Measurements from ENCODE around the gene MAFG.

MAFG gene

DNA sequence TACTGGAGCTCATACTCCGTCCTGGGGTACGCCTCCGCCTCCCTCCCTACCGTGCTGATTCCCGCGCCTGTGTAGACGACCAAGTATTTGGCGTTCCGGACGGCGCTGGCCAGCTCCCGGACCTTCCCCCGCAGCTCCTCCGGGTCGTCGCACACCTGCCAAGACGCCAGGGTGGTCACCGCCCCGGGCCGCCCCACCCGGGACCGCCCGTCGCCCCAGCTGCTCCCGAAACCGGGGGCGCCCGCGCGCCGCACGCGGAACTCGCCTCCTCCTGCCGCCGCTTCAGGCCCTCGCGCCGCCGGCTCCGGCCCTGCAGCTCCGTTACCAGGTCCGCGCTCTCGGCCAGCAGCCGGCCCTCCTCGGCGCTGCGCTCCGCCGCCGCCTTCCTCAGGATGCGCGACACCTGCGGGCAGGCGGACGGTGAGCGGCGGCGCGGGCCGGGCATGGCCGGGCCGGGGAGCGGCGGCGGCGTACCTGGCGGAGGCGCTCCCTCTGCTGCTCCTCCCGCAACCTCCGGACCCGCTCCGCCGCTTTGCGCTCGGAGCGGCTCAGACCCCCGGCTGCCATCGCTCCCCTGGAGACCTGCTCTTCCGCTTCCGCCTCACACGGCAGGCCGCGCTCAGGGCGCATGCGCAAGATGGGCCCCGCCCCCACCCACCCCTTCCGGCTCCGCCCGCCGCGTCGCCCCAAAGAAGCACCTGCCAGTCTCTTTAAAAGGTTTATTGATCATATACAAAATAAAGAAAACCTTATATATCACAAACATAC, 9.8 kb downstream of the MAFG start, which contains the start of gene SIRT7:
SIRT7 (minus strand) TSS at position 612 of the 768 bp plus-strand sequence; CDS start at position 567, 45 bp downstream.
- no peaks in the 10 kb centered on the region for H3K9me3 ChIP-seq (ENCODE audit: control insufficient read depth, insufficient read depth, low read length)
- no peaks in the 10 kb centered on the region for H3K27me3 ChIP-seq (ENCODE audit: control insufficient read depth, insufficient read depth, low read length)
- peaks cover 8% of the 10 kb centered on the region for H3K4me1 ChIP-seq (ENCODE audit: control insufficient read depth, insufficient read depth, low read length)
- H3K4me3 ChIP-seq (ENCODE audit: low read depth, low read length): peak within 1 kb of the TSS; percentile 83
- peaks cover 71% of the 10 kb centered on the region for H3K36me3 ChIP-seq (ENCODE audit: control insufficient read depth, insufficient read depth, low read length)
- peak within 1 kb of the TSS; percentile 66 for H3K27ac ChIP-seq (ENCODE audit: low read depth, low read length)
- peak within 1 kb of the TSS; percentile 72 for H3K9ac ChIP-seq (ENCODE audit: low read depth, low read length)

DNA sequence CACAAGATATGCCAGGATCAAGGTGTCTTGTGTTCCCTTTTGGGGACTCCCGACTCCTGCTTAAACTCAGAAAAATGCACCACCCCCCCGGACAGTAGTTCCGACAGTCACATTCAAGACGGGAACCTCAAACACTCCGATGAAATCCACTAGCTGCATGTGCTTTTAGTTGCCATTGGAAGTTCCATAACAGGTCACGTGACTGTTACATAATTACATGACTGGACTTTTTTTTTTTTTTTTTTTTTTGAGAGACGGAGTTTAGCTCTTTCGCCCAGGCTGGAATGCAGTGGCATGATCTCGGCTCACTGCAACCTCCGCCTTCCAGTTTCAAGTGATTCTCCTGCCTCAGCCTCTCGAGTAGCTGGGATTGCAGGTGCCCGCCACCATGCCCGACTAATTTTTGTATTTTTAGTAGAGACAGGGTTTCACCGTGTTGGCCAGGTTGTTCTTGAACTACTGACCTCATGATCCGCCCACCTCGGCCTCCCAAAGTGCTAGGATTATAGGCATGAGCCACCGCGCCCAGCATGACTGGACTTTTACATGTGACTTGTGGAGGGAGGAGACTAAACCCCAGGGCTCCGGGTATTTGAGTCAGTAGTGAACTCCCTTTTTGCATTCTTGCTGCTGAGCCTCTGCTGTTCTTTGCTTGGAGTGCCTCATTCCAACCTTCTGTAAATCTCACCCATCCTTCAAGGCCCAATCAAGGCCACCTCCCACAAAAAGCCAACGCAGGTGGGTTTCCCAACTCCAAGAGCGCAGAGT, 11.1 kb downstream of the MAFG start:
- Histone ChIP-seq H3K27me3 (ENCODE audit: control insufficient read depth, insufficient read depth, low read length) (no peaks in the 10 kb centered on the region), H3K36me3 (ENCODE audit: control insufficient read depth, insufficient read depth, low read length) (peaks cover 64% of the 10 kb centered on the region), H3K4me1 (ENCODE audit: control insufficient read depth, insufficient read depth, low read length) (peaks cover 7% of the 10 kb centered on the region), H3K9ac (ENCODE audit: low read depth, low read length) (no peak overlapping the region), H3K27ac (ENCODE audit: low read depth, low read length) (no peak overlapping the region), H3K9me3 (ENCODE audit: control insufficient read depth, insufficient read depth, low read length) (no peaks in the 10 kb centered on the region), H3K4me3 (ENCODE audit: low read depth, low read length) (peak overlapping the region; percentile 83; the same call in 1 of the 2 replicates)

DNA sequence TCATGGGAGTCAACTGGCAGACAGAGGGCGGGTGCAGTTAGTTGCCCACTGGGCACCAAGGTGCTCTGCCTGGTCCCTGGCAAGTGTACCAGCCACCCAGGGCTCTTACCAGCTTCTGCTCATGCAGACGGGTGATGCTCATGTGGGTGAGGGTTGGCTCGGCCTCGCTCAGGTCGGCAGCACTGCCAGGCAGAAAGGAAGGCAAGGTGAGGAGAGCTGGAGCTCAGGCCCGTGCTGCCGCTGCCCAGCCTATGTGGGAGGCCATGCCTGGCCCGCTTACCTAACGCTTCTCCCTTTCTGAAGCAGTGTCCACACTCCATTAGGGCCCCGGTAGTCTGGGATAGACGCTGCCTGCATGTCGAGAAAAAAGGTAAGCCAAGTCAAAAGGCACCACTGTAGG, 12.2 kb downstream of the MAFG start:
- Histone ChIP-seq H3K4me1 (ENCODE audit: control insufficient read depth, insufficient read depth, low read length) (peaks cover 7% of the 10 kb centered on the region), H3K27me3 (ENCODE audit: control insufficient read depth, insufficient read depth, low read length) (no peaks in the 10 kb centered on the region), H3K9me3 (ENCODE audit: control insufficient read depth, insufficient read depth, low read length) (no peaks in the 10 kb centered on the region), H3K27ac (ENCODE audit: low read depth, low read length) (no peak overlapping the region), H3K4me3 (ENCODE audit: low read depth, low read length) (no peak overlapping the region), H3K9ac (ENCODE audit: low read depth, low read length) (no peak overlapping the region), H3K36me3 (ENCODE audit: control insufficient read depth, insufficient read depth, low read length) (peaks cover 54% of the 10 kb centered on the region)

DNA sequence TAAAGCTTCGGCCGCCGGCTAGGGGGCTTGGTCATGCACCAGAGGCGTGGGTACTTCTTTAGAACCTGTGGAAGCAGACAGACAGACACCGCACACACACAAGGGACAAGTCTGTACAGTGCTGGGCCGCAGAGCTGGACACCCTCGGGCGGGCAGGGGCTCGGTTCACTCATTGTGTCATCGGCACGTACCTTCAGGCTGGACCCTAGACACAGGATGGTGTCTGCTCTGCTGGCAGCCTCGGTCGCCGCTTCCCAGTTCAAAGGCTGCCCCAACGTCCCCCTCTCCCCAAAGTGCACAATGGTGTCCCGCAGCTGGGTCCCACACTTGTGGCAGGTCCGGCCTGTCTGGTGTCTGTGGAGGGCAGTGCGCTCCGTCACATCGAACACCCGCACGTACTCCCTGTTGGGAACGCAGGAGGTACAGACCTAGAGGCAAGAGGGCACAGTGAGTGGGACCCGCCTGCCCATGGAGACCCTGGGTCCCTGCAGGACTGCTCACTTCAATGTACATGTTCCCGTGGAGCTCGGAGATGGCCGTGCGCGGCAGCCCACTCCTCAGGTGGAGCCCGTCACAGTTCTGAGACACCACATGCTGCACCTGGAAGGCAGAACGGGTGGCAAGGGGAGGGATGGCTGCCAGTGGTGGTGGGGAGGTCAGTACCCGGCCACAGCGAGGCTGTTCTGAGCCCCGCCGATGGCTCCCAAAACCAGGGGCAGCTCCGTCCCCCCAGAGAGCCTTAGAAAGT, 13.3 kb downstream of the MAFG start:
- Histone ChIP-seq H3K4me3 (ENCODE audit: low read depth, low read length) (no peak overlapping the region), H3K9me3 (ENCODE audit: control insufficient read depth, insufficient read depth, low read length) (no peaks in the 10 kb centered on the region), H3K9ac (ENCODE audit: low read depth, low read length) (no peak overlapping the region), H3K27ac (ENCODE audit: low read depth, low read length) (no peak overlapping the region), H3K4me1 (ENCODE audit: control insufficient read depth, insufficient read depth, low read length) (peaks cover 11% of the 10 kb centered on the region), H3K36me3 (ENCODE audit: control insufficient read depth, insufficient read depth, low read length) (peaks cover 43% of the 10 kb centered on the region), H3K27me3 (ENCODE audit: control insufficient read depth, insufficient read depth, low read length) (no peaks in the 10 kb centered on the region)

DNA sequence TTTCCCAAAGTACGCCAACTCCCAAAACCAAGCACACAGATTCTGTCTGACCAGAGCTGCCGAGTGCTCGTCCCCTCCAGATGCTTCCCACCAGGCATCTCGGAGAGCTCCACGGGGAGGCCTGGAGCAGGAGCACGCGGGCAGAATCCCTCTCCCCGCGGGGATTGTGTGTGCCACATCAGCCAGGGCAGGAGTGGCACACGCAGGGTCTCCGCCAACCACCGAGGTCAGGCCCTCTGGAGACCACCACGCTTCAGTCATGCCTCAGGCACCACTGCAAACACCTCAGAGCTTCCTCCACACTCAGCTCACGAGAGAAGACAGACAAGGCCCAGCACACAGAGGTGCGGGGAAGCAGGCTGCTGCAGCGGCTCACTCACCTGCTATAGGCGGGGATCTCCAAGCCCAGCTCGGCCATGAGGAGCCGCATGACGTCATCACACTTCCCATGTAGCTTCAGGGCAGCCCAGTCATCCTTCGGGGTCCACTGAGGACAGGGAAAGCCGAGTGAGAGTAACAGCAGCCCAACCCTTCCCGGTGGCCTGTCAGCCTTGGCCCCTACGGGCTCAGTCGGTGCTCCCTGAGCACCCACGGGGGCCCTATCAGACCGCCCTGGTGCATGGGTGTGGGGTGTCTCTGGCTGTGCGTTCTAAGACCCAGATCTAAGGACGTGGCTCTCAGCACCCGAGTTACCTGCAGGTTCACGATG, 14.0 kb downstream of the MAFG start:
- Histone ChIP-seq H3K36me3 (ENCODE audit: control insufficient read depth, insufficient read depth, low read length) (peaks cover 41% of the 10 kb centered on the region), H3K9me3 (ENCODE audit: control insufficient read depth, insufficient read depth, low read length) (no peaks in the 10 kb centered on the region), H3K4me1 (ENCODE audit: control insufficient read depth, insufficient read depth, low read length) (peaks cover 11% of the 10 kb centered on the region), H3K4me3 (ENCODE audit: low read depth, low read length) (no peak overlapping the region), H3K9ac (ENCODE audit: low read depth, low read length) (no peak overlapping the region), H3K27me3 (ENCODE audit: control insufficient read depth, insufficient read depth, low read length) (no peaks in the 10 kb centered on the region), H3K27ac (ENCODE audit: low read depth, low read length) (no peak overlapping the region)

DNA sequence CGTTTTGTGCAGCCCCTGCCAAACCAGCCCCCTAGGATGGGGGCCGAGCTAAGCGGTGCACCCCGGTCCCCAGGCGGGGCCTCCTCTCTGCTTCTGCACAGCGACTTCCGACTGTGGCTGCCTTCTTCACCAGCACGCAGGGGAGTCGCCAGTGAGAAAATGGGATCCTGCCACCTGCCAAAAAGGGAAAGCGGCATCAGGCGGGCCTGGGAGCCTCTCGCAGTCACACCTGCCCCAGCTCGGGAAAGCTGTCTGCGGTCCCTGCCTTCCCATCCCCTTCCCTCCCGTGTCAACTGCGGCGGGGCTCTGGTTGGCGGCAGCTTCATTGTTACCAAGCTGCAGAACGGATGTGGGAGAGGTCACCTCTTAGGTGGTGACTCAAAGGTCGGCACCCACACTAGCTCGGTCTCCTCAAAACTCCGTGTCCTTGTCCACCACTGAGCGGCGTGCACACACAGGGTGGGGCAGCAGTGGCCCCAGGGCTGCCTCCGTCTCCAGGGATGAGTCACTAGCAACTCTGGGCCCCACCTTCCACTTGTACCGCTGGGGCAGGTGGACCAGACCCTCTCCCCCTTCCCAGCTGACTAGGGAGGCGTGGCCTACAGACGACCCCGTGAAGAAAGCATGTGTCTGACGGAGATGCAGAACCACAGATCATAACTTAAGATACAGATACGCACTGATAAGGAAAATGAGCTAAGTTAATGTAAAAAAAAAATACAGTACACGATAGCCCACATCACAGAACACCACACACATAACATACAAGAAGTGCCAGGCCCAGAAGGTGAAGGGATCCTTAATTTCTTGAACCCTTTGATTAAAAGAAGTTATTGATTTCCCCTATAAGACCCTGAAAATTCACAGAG, 14.9 kb downstream of the MAFG start:
- Histone ChIP-seq H3K4me1 (ENCODE audit: control insufficient read depth, insufficient read depth, low read length) (peaks cover 11% of the 10 kb centered on the region), H3K9ac (ENCODE audit: low read depth, low read length) (no peak overlapping the region)

DNA sequence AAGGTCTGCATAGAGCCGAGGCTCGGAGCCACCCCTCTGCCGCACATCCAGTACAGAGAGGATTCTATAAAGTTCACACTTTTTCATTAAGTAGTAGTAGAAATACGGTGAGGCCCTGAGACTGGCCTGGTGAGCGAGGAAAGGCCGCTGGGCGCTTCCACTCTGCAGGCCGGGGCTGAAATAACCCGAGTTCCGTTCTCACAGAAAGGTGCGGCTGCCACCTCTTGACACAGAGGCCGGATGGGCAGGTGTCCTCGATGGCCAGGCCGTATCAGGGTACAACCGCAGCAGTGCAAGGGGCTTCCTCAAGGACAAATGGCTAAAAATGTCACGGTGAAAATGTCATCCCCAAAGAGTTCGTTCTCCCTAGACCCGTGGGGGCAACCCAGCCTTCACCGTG, 15.6 kb downstream of the MAFG start:
- Histone ChIP-seq H3K9me3 (ENCODE audit: control insufficient read depth, insufficient read depth, low read length) (no peaks in the 10 kb centered on the region), H3K9ac (ENCODE audit: low read depth, low read length) (no peak overlapping the region), H3K4me1 (ENCODE audit: control insufficient read depth, insufficient read depth, low read length) (peaks cover 8% of the 10 kb centered on the region), H3K36me3 (ENCODE audit: control insufficient read depth, insufficient read depth, low read length) (peaks cover 48% of the 10 kb centered on the region), H3K27ac (ENCODE audit: low read depth, low read length) (peak overlapping the region; percentile 35), H3K4me3 (ENCODE audit: low read depth, low read length) (peak overlapping the region; percentile 51; the same call in 1 of the 2 replicates), H3K27me3 (ENCODE audit: control insufficient read depth, insufficient read depth, low read length) (no peaks in the 10 kb centered on the region)

More for the DNA sequence above, 14.9 kb downstream of the MAFG start:
- H3K9me3 ChIP-seq (ENCODE audit: control insufficient read depth, insufficient read depth, low read length): no peaks in the 10 kb centered on the region
- peaks cover 48% of the 10 kb centered on the region for H3K36me3 ChIP-seq (ENCODE audit: control insufficient read depth, insufficient read depth, low read length)
- H3K27ac ChIP-seq (ENCODE audit: low read depth, low read length): no peak overlapping the region
- H3K4me3 ChIP-seq (ENCODE audit: low read depth, low read length): no peak overlapping the region
- H3K27me3 ChIP-seq (ENCODE audit: control insufficient read depth, insufficient read depth, low read length): no peaks in the 10 kb centered on the region

DNA sequence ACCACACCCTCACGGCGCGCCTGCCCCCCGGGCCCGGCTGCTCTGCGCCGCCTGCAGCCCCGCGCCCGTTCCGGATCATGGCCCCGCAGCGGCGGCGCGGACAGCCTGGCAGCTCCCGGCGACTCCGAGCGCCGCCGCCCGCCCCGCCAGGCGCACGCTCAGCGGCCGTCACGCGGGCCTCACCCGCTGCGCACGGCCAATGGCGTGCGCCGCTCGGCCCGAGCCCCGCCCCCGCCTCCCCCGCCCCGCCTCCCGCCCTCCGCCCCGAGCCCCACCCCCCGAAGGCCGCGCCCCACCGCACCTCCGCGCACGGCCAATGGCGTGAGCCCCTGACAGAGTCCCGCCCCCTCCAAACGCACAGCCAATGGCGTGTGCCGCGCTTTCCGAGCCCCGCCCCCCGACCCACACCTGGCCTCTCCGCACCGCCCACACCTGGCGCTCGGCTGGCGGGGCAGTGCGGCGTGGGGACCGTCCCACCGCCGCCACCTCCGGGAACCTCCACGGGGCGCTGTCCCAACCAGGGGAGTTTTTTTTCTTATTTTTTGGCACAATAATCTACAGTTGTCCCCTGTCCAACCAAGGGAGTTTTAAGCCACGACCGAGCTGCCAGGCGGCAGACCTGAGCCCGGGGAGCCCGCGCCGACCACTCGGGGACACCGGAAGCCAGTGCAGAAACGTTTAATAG, 16.1 kb downstream of the MAFG start, which contains the start of gene PCYT2:
PCYT2 (minus strand) TSS at position 123 of the 685 bp plus-strand sequence; CDS start at position 79, 44 bp downstream.
- Histone ChIP-seq H3K36me3 (ENCODE audit: control insufficient read depth, insufficient read depth, low read length) (peaks cover 48% of the 10 kb centered on the region), H3K4me3 (ENCODE audit: low read depth, low read length) (peak within 1 kb of the TSS; percentile 86), H3K27me3 (ENCODE audit: control insufficient read depth, insufficient read depth, low read length) (no peaks in the 10 kb centered on the region), H3K9me3 (ENCODE audit: control insufficient read depth, insufficient read depth, low read length) (no peaks in the 10 kb centered on the region), H3K4me1 (ENCODE audit: control insufficient read depth, insufficient read depth, low read length) (0 out of 2 replicates have a peak, but pooled peaks cover 4% of the 10 kb centered on the region), H3K27ac (ENCODE audit: low read depth, low read length) (peak within 1 kb of the TSS; percentile 59), H3K9ac (ENCODE audit: low read depth, low read length) (no peak within 1 kb of the TSS; the same call in 1 of the 2 replicates)

DNA sequence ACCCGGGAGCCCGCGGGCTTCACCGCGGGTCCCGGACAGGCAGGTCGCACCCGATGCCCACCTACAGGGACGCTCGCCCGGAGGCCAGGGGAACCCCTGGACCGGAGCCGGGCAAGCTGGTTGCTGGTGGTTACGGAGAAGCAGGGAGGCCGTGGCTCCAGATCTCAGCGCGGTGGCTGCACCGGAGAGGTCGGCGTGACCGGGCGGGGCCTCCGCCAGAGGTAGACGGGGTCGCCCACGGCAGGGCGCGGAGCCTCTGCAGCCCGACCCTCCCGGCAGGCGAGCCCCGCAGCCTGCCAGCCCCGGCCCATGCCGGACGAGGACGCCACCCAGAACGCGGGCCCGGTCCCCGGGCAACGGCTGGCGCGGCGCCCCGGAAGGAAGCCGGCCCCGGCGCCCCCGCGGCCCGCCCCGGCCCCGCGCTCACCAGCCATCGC, 16.7 kb downstream of the MAFG start:
- Histone ChIP-seq H3K36me3 (ENCODE audit: control insufficient read depth, insufficient read depth, low read length) (peaks cover 45% of the 10 kb centered on the region), H3K9me3 (ENCODE audit: control insufficient read depth, insufficient read depth, low read length) (no peaks in the 10 kb centered on the region), H3K4me3 (ENCODE audit: low read depth, low read length) (peak overlapping the region; percentile 86), H3K27ac (ENCODE audit: low read depth, low read length) (peak overlapping the region; percentile 59), H3K4me1 (ENCODE audit: control insufficient read depth, insufficient read depth, low read length) (0 out of 2 replicates have a peak, but pooled peaks cover 4% of the 10 kb centered on the region), H3K27me3 (ENCODE audit: control insufficient read depth, insufficient read depth, low read length) (no peaks in the 10 kb centered on the region), H3K9ac (ENCODE audit: low read depth, low read length) (no peak overlapping the region; the same call in 1 of the 2 replicates)
